ENCODE data around the gene SCN9A.
"Not testable (repeated sequence)": the region's sequence is repeated elsewhere in the genome, so short reads cannot be mapped to it uniquely, and the experiment has no call there.

SCN9A gene

DNA sequence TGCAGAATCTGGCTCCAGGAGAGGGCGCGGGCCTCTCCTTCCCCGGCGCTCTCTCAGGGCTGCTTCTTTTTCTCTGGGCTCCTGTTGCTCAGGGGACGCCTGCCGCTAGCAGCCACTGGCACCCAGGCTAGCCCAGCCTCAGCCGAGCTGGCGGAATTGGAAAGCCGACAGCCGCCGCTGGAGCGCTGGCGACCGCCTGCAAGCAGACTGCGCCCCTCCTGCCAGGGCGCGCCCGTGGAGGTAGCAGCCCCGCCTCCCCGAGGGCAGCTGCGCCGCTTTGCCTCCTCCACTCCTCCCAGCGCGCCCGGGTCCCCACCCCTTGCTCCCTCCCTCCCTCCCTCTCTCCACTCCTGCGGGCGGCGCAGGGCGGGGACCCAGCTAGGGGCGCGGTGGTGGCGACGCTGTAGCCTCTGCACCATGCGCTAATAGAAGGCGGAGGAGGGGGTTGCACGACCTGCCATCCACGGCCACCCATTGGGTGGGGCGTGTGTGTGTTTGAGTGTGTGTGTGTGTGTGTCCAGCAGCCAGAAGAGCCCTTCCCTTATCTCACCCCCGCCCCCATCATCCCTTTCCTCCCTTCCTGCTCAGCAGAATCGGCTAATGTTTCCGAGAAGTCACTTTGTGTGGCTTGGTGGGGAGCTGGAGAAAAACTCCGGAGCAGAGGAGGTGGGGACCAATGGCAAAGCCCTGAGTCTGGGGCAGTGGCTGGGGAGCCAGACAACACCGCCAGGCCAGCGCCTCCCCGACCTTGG is at the start of gene SCN9A:
SCN9A (minus strand) TSS at position 209 of the 752 bp plus-strand sequence. CDS start 64,188 bp downstream, outside the sequence.
- in situ Hi-C loops (cut with MboI; ENCODE audit: low sequenced_read_pairs) = no loop called here

DNA sequence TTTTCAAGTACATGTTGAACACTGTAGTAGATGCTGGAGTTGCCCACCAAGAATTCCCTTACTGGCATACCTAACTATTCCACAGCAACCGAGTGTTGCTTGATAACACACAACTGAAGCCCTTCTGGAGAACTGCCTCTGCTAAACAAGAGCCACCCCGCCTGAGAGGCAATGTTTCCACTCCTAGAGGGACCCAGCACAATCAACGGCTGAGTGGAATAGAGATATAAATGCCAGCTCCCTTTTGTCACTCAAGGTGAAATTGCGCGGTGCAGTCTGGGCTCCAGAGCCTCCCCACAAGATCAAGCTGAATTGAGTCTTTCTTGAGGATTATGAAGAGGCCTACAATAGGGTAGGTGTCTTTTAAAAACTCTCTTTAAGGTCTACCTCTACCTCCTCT is 49.1 kb upstream of the SCN9A start:
- in situ Hi-C loops (cut with MboI; ENCODE audit: low sequenced_read_pairs) = no loop called here

DNA sequence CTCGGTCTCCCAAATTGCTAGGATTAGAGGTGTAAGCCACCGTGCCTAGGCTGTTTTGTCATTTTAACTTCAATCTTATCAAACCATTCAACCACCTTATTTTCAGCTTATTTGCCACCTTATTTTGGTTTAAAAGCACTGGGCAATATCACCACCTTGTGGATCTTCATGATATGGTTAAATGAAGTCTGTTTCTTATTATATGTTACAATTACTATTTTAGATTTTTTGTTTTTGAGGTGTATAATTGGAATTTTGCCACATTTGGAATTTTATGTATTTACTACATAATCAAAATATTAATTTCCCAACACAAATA is 43.8 kb upstream of the SCN9A start:
- in situ Hi-C loops (cut with MboI; ENCODE audit: low sequenced_read_pairs) = no loop called here

DNA sequence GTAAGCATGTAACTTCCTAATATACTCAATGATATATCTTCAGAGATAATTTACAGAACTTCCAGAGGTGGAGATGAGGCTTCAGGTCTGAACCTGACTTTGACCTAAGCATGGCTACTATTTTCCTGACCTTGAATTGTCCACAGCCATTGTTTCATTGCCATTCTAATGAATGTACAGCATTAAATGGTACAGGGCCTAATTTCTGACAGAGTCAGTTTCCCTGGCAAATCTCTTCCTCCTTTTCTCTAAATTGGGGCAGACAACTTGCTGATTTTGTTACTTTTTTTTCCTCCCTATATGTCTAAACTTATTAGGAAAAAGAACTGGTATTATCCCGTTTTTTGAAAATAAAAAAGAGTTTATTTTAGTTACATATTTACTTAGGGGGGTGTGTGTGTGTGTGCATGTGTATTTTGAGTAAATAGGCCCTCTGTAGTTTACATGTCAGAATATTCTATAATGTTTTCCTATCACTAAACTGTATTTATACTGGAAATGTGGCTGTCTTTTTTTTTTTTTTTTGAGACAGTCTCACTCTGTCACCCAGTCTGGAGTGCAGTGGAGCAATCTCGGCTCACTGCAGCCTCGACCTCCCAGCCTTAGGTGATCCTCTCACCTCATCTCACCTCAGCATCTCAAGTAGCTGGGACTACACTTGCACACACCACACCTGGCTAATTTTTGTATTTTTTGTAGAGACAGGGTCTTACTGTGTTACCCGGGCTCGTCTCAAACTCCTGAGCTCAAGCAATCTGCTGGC is 43.3 kb upstream of the SCN9A start:
- in situ Hi-C loops (cut with MboI; ENCODE audit: low sequenced_read_pairs) = no loop called here

DNA sequence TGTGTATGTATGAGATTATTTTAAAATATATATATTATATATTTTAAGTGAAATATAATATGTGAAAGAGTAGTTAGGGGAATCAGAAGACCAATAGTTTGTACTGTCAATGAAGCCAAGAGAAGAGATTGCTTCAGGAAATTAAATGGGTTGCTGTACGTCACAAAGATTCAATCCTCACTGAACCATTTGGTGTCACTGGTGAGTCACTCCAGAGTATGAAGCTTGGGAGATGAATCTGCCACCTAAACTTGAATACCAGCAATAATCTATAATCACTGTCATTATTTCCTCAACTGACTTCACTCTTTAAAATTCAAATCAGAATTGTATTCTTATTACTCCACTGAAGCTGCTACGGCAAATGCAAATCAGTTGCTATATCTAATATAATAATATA is 41.9 kb upstream of the SCN9A start:
- in situ Hi-C loops (cut with MboI; ENCODE audit: low sequenced_read_pairs) = no loop called here

DNA sequence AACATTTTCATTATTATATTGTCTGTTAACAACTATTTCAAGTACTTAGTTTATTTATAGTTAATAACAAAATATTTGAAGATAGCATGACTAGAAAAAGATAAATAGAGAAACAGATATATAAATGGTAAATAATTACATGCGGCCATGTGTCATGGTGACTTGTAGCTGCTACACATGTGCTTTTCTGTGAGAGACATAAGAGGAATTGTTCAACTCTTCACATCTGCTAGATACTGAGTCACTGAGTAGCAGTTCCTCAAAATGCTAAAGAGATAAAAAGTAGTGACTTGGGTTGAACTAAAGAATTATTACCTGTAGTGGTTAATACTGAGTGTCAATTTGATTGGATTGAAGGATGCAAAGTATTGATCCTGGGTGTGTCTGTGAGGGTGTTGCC is 37.5 kb upstream of the SCN9A start:
- in situ Hi-C loops (cut with MboI; ENCODE audit: low sequenced_read_pairs) = no loop called here

DNA sequence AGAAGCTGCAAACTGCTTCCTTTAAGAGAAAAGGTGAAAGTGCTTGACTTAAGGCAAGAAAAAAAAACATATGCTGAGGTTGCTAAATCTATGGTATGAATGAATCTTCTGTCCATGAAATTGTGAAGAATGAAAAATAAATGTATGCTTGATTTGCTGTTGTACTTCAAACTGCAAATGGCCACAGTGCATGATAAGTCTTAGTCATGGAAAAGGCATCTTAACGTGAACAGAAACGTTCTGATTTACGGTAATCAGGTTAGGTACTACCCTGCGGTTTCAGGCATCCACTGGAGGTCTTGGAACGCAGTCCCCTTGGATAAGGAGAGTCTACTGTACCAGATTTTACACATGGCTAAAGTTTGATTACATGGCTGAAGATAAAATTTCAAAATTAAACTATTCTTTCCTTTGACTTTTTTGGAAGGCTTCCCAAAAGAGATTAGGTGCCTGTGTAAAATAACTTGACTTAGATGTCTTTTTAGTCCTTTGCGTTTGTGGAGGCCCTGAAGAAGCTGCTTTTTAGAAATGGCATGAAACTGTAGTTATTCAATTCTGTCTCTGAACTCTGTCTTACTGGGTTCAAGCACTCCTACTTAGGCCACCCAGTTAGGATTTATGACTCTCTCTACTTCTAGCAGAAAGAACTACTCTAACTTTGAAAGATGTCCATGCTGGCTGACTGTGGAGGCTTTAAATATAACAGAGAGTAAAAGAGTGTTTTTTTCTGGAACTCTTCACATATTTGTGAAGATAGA is 35.9 kb upstream of the SCN9A start:
- in situ Hi-C loops (cut with MboI; ENCODE audit: low sequenced_read_pairs) = no loop called here

DNA sequence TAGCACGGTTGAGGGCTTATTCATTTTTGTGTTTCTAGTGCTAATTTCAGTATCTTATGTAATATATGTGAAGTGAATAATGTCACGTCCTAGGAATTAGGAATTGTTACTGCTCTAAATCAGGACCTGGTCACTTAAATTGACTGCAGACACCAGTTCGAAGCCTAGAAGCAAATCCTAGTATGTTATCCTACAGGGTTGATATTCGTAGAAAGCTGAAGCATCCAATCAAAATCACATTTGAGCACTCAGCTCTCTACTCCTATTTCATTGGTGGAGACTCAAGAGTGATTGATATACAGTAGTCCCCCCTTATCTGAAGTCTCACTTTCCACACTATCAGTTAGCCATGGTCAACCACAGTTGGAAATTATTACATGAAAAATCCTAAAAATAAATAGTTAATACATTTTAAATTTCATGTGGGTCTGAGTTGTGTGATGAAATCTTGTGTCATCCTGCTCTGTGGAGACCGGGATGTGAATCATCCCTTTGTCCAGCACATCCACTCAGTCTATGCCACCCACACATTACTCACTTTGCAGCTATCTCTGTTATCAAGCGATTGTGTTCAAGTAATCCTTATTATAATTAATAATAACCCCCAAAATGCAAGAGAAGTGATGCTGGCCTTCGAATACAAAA is 35.2 kb upstream of the SCN9A start:
- in situ Hi-C loops (cut with MboI; ENCODE audit: low sequenced_read_pairs) = no loop called here

DNA sequence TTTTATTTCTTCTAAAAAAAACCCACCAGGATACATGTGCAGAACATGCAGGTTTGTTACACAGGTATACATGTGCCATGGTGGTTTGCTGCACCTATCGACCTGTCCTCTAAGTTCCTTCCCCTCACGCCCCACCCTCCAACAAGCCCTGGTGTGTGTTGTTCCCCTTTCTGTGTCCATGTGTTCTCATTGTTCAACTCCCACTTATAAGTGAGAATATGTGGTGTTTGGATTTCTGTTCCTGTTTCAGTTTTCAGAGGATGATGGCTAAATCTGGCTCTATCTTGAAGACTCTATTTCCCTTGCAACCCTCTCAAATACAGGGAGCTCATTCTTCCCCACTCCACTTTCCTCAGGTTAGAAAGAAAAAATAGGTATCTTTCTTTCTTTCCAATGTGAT is 32.0 kb upstream of the SCN9A start:
- in situ Hi-C loops (cut with MboI; ENCODE audit: low sequenced_read_pairs) = not testable (repeated sequence)

DNA sequence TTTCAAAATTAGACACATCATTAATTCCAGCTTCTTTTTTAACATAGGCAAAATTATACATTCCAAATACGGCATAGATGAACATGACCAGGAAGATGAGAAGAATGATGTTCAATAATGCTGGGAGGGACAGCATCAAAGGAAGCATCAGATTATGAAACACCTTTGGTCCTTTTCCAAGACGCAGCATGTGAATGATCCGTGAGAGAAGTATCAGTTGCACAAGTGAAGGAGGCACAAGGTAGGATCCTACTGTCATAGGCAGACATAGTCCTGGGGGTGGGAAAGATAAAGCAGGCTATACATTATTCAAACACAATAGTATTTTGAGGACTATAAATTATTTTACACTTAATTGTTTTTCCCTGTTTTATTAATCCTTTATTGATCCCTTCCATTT is 30.6 kb upstream of the SCN9A start:
- in situ Hi-C loops (cut with MboI; ENCODE audit: low sequenced_read_pairs) = no loop called here

DNA sequence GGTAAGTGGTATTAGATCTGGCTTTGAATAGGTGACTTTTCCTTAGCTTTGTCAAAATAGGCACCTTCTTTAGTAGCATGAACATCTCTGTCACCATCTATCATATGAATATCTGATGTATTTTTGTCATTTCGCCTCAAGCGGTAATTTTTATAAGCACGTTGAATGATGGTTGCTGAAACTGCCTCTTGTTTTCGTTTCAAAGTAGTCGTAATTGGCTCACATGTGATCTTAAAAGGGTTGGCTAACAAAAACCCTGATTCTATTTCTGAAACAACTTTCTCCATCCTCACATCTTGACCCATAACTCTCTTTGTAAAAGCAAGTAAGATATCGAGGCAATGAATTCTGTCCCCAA is 29.8 kb upstream of the SCN9A start:
- in situ Hi-C loops (cut with MboI; ENCODE audit: low sequenced_read_pairs) = no loop called here

DNA sequence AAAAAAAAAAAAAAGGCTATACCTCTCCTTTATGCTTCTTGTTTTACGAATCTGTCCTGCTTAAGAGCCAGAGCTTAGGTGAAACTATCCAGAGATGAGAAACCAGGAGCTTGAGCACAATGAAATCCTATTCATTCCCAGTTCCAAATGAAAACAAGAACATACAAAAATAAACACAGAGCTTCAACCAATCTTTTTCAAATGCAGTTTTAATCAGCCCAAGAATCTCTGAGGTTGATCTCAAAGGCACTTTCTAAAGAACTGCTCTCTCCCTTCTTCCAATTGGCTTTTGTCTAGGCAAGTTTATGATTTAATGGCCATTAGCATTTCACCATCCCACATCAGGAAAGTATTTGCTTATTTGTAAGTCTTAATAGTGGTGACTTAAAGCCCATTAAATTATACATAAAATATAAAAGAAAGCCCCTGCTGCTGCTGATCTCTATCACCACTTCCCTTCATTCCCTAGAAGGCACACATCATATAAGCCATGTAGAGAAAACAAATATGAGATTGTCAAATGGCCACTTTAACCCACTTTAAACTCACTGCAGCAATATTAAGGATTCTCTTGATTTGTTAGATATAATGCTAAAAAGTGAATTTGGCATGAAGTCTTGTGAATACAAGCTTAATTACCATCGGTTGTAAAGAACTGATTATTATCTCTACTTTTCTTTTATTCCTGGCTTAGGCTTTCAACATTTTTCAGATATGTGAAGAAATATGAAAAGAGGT is 29.3 kb upstream of the SCN9A start:
- in situ Hi-C loops (cut with MboI; ENCODE audit: low sequenced_read_pairs) = no loop called here

DNA sequence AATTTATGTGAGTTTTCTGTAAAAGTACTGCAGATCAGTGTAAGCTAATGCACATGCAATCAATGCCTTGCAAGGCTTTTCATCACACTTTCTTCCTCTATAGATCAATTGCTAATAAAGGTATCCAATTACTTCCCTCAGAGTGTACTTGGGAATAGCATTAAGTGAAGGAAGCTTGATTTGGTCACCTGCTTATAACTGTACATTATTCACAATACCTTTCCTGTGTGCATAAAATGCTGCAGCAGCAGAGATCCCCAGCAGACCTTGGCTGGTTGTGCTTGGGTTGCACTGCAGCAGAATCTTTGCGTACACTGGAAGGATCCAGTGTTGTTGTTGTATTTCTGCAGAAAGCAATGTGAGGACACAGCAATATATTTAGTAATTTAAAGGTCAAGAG is 18.5 kb upstream of the SCN9A start:
- in situ Hi-C loops (cut with MboI; ENCODE audit: low sequenced_read_pairs) = no loop called here

DNA sequence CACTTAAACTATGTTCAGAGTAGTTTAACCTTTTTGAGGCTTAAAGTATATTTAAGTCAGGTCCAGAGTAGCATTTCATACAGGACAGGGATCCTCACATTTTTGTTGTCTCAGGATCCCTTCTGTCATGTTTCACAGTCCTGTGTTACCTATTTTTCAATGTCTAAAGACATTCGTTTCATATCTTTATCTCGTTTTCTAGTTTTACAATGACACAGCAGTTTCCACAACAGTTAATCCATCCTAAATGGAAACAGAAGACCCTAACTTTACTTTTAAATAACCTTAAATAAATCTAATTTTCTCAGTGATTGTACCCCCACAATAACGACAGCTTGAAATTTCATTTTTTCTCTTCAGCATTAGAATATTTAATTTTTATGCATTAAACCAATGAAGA is 17.3 kb upstream of the SCN9A start:
- in situ Hi-C loops (cut with MboI; ENCODE audit: low sequenced_read_pairs) = no loop called here

DNA sequence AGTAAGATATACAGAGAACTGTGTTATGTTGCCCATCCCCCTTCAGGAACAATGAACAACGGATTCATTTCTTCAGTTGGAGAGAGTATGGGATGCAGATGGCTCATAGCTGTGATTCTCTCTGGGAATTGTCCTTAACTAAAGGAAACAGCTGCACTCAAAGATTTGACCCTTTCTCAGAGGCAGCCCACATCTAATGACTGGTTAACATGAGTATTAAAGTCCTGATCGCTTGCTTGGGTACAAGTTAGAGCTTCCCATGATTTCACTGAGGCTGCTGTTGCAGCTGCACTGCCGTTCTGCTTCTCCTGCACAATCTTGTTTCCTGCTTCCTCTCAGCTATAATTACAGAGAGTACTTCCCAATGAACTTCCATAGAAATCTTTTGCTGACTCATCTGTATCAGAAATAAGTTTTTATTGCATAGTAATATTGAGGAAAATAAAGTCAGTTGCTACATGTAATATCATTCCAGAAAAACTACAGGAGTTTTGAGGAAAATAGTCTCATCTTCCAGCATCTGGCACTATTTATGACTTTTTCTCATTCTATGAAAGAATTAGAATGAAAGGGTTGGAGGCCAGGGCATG is 12.8 kb upstream of the SCN9A start:
- in situ Hi-C loops (cut with MboI; ENCODE audit: low sequenced_read_pairs) = no loop called here

DNA sequence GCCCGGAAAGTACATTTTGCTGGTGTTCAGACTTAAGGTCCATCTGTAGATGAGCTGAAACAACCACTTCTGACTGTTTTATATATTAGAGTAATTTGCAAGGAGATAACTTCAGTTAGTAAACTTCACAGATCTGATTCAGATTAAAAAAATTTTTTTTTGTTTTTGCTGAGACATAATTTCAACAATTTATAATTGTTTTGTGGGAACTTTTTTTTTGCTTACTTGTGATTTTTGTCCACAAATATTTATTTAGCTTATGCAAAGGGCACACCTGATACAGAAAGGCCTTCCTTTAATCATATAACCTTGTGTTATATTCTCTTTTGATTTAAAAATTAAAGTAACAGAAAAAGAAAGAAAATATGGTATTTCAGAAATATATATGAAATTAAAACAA is 9.6 kb upstream of the SCN9A start:
- in situ Hi-C loops (cut with MboI; ENCODE audit: low sequenced_read_pairs) = no loop called here

DNA sequence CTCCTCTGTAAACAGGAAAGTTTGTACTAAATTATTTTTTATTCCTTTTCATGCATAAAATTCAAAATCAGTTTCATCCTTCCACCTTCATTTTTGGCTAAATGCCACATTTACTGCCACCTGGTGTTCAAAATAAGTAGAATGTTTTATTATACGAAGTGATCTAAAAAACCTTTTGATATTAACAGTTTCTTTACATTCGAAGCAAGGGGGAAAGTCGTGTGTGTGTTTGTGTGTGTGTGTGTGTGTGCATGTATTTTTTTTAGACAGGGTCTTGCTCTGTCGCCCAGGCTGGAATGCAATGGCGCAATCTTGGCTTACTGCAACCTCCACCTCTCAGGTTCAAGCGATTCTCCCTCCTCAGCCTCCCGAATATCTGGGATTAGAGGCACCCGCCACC is 9.0 kb upstream of the SCN9A start:
- in situ Hi-C loops (cut with MboI; ENCODE audit: low sequenced_read_pairs) = no loop called here

DNA sequence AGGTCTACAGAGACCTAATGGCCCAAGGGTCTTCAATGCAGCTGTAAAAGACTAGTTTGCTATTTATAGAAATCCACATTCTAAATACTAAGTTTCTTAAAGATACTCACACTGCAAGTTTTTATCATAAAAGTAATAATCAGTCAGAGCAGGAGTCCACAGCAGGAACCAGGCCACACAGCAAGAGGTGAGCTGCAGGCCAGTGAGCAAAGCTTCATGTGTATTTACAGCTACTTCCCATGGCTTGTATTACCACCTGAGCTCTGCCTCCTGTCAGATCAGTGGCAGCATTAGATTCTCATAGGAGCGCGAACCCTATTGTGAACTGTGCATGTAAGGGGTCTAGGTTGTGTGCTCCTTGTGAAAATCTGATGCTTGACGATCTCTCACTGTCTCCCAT is 6.7 kb upstream of the SCN9A start:
- in situ Hi-C loops (cut with MboI; ENCODE audit: low sequenced_read_pairs) = no loop called here

DNA sequence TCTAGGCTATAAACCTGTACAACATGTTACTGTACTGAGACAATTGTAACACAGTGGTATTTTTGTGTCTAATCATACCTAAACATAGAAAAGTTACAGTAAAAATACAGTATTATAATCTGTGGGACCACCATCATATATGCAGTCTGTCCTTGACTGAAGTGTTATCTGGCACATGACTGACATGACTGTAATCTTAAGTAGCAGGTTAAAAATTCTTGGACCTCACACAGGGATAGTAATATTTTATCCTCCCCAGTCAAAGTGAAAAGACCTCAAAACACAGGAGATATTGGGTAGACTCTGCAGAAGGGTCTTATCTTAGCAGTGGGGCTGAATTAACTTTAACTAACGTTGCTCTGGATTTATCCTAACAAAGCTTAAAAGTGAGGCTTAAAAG is 4.9 kb upstream of the SCN9A start:
- in situ Hi-C loops (cut with MboI; ENCODE audit: low sequenced_read_pairs) = no loop called here

DNA sequence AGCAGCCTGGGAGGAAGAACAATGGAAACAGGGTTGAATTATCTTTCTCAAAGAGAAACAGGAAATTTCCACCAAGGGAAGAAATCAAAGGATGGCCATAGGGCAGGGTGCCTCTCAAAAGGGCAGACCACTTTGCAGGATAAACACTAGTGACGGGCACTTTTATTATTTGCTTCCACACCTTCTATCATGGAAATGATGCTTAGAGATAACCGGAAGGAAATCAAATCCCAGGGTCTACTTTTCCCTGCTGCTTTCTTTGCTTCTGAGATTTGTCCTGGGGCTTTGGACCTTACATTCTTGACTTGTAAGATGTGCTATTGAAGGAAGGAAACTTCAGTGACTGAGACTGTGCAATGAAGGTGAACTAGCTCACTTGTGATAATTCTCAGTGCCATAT is 1.1 kb upstream of the SCN9A start:
- in situ Hi-C loops (cut with MboI; ENCODE audit: low sequenced_read_pairs) = no loop called here

DNA sequence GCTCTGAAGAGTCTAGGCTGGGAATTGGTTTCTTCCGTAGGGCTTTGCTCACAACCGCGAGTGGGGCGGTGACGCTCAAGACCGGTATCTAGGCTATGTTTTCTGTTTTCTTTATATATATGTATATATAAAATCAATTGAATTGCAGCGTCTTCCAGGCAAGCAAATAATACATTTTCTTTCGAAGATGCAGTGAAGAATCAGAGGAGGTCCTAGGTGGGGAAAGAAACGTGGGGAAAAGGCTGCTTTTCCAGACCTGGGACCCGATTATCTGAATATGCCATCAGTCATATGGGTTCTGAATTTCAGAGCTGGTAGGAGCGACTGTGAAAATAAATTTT is 714 bp upstream of the SCN9A start:
- in situ Hi-C loops (cut with MboI; ENCODE audit: low sequenced_read_pairs) = no loop called here

Data from HL-60/S4 (cell line).